Type B pancreatic cell (in vitro differentiated cells): Measurements from ENCODE around the gene UROS. TPM values are rescaled to one million over a fixed set of nuclear protein-coding genes. Genes with fewer than 3 reads are reported as not detected.
A peak's percentile ranks its signal among the peaks of the same experiment; 100 is the strongest.

Source experiments
- DNase-seq: peaks from one replicate; pipeline ENCODE4 v3.0.0; 2021; ENCODE audit warnings: mixed read lengths; ENCODE audit not compliant: unreplicated experiment; ENCODE audit errors: extremely low spot score
- H3K27ac Mint-ChIP-seq: 2 replicates; pipeline ENCODE4 v1.8.0; 2021; ENCODE audit warnings: mild to moderate bottlenecking, mixed read lengths
- H3K27me3 Mint-ChIP-seq: 2 replicates; pipeline ENCODE4 v1.8.0; 2021; ENCODE audit warnings: mixed read lengths
- H3K36me3 Mint-ChIP-seq: 2 replicates; pipeline ENCODE4 v1.8.0; 2021; ENCODE audit warnings: mixed read lengths
- H3K4me1 Mint-ChIP-seq: one replicate; pipeline ENCODE4 v1.8.0; 2021; ENCODE audit warnings: mixed read lengths; ENCODE audit not compliant: unreplicated experiment
- H3K4me3 Mint-ChIP-seq: 2 replicates; pipeline ENCODE4 v1.8.0; 2021; ENCODE audit warnings: mild to moderate bottlenecking, mixed read lengths
- H3K9me3 Mint-ChIP-seq: 2 replicates; pipeline ENCODE4 v1.8.0; 2021; ENCODE audit warnings: mixed read lengths
- total RNA-seq: library from RNA; stranded (reverse); gene quantifications from 2 replicates; pipeline ENCODE4 v1.2.1, GENCODE V29; 2021; ENCODE audit warnings: low replicate concordance
- TF ChIP-seq, protein P1 (sequence below): fragments of 200-600 bp; sonication (generic); conservative IDR thresholded peaks from 2 replicates; pipeline ENCODE4 v1.5.0; 2021; ENCODE audit warnings: antibody characterized with exemption, mild to moderate bottlenecking

Gene UROS
- total RNA-seq, 1 donor from 2014 or later: 52.5 TPM

DNA sequence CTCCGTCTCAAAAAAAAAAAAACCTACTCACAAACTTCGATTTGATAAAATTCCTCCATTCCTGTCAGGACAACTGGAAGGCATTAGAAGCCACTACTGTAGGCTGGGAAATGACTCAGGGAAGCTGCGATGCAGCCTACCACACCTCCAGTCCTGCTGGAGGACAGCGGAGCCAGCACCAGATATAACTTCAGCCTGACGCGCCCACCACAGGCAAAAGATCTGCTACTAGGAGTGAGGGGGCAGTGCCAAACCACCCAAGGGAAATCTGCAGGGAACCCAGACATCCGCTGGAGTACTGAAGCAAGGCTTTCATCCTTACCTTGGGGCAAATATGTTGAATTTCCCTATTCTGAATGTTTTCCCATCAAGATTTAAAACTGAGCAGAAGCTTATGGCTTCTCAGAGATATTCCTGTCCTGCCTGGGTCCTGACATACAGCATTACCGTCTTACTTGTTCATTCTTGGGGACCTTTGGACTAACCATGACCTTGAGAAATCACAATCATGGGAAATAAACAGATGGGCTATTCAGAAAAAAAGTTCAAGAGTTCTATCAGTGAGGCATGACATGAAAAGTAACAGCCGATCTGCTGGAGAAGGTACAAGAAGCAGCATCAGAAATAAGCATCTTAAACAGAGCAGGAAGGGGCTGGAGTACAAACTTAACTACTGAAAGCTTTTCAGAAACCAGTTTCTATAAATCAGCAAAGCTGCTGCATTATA is 20.7 kb upstream of the UROS start:
- TF ChIP-seq, protein P1, sequence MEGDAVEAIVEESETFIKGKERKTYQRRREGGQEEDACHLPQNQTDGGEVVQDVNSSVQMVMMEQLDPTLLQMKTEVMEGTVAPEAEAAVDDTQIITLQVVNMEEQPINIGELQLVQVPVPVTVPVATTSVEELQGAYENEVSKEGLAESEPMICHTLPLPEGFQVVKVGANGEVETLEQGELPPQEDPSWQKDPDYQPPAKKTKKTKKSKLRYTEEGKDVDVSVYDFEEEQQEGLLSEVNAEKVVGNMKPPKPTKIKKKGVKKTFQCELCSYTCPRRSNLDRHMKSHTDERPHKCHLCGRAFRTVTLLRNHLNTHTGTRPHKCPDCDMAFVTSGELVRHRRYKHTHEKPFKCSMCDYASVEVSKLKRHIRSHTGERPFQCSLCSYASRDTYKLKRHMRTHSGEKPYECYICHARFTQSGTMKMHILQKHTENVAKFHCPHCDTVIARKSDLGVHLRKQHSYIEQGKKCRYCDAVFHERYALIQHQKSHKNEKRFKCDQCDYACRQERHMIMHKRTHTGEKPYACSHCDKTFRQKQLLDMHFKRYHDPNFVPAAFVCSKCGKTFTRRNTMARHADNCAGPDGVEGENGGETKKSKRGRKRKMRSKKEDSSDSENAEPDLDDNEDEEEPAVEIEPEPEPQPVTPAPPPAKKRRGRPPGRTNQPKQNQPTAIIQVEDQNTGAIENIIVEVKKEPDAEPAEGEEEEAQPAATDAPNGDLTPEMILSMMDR: no peak
- H3K9me3 Mint-ChIP-seq: no peaks in the 10 kb centered on the region
- H3K36me3 Mint-ChIP-seq: peaks cover 23% of the 10 kb centered on the region
- no peaks in the 10 kb centered on the region for H3K4me1 Mint-ChIP-seq
- no peak overlapping the region for H3K27ac Mint-ChIP-seq
- no peak overlapping the region for H3K4me3 Mint-ChIP-seq
- H3K27me3 Mint-ChIP-seq: no peaks in the 10 kb centered on the region
- no peak for DNase-seq

DNA sequence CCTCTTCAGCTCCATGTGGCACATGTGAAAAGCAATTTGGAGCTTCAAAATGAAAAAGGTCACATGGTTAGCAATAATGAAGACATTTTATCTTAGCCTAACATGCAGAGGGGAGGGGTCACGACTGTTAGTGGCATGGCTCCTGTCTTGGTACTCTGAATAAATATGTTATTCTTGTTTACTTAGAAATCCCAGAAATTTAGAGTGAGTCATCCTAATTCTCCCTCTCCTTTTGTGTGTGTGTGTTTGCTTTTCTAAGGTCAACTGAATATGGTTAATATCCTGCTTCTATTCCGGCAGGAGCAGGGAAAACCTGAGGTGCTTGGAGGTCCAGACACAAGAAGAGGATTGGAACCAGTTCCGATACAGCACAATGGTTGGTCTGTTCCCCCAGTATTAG is 17.9 kb upstream of the UROS start:
- Mint-ChIP-seq H3K4me3 (no peak overlapping the region), H3K4me1 (no peaks in the 10 kb centered on the region), H3K27me3 (no peaks in the 10 kb centered on the region), H3K27ac (no peak overlapping the region), H3K36me3 (peaks cover 12% of the 10 kb centered on the region), H3K9me3 (no peaks in the 10 kb centered on the region)
- no peak for DNase-seq
- TF ChIP-seq, protein P1: no peak

DNA sequence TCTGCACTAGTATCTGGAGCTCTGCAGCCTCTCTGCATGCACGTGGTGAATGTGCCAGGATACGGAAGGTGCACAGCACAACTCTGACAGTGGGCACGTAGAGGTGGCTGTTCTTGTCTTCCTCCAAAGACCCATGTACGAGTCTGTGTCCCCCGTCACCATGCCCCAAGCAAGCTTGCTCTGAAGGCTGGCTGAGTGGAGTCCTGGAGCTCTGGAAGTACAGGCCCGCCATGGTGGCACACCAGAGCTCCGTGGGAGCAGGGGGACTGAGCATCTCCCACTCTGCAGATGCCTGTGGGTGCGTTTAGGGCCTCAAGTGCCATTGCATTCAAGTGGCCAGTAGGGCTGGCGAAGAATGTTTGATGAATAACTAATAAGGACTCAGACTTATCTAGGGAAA is 17.3 kb upstream of the UROS start:
- Mint-ChIP-seq H3K27ac (no peak overlapping the region), H3K9me3 (no peaks in the 10 kb centered on the region), H3K36me3 (peaks cover 15% of the 10 kb centered on the region), H3K27me3 (no peaks in the 10 kb centered on the region), H3K4me1 (no peaks in the 10 kb centered on the region), H3K4me3 (no peak overlapping the region)
- no peak for DNase-seq
- TF ChIP-seq, protein P1: no peak

DNA sequence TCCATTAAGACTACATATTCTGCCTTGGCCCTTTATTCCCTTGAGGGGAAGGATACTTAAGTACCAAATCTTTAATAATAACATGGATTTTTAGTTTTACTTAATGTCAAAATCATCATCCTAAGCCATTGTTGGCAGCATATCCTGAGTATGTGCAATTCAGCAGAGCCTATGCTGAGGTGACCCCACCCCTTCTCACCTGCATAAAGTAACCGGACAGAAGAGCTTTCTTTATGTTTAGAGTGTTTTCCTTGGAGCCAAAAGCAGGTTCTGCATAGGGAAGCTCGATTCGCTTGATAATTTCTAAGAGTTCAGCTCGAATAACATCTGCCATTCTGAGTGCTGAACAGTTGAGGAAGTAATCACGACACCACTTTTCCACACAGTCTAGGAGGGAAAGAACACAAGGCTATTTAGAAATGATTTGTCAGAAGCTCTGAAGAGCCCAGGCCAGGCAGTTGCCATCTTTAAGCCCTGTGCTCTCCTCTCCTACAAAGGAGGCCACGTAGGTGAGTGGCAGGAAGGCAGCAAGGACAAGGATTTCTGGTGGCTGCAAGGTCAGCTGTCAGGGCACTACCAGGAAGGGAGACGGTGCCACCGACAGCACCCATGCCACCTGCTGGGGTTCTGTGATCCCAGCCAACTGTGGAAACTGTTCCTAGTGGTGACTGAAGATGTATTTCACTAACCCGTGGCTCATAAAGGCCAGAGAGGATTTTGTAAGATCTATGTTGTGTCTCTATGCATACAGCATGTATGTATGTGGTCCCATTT is 15.9 kb upstream of the UROS start:
- Mint-ChIP-seq H3K4me1 (no peaks in the 10 kb centered on the region), H3K27me3 (no peaks in the 10 kb centered on the region), H3K4me3 (no peak overlapping the region), H3K27ac (no peak overlapping the region), H3K9me3 (no peaks in the 10 kb centered on the region), H3K36me3 (peaks cover 17% of the 10 kb centered on the region)
- TF ChIP-seq, protein P1: no peak
- DNase-seq: no peak

DNA sequence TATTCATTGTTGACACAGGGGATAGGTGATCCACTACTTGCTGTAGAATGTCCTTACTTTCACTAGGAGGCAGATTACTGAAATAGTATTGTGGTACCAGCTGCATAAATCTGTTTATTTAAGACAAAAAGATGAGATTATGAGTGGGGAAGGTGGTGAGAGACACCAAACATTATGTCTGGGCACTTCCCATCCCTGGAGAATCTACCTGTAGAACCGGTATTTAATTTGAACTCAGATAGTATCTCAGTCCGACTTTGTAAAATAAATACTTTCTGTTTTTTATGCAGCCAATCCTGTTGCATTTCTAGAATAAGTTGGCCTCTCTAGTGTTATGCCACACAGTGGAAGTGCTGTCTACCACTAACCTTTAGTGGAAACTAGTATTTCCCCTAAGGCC is 13.7 kb upstream of the UROS start:
- H3K27ac Mint-ChIP-seq: peak overlapping the region; percentile 71
- TF ChIP-seq, protein P1: no peak

More for the DNA sequence above, 13.7 kb upstream of the UROS start:
- Mint-ChIP-seq H3K9me3 (no peaks in the 10 kb centered on the region), H3K4me1 (no peaks in the 10 kb centered on the region), H3K36me3 (peaks cover 22% of the 10 kb centered on the region), H3K4me3 (no peak overlapping the region), H3K27me3 (no peaks in the 10 kb centered on the region)
- no peak for DNase-seq
